Gastroesophageal sphincter (tissue), 4 donors: ENCODE results near the gene MEG3. TPM values are rescaled to one million over a fixed set of nuclear protein-coding genes. Genes with fewer than 3 reads are reported as not detected.

ENCODE experiments used
- ATAC-seq: fragments of 150-250 bp; one replicate; pipeline ENCODE4 v1.9.1; 2016; ENCODE audit warnings: mild to moderate bottlenecking, moderate library complexity
- H3K27ac ChIP-seq, 4 donors: fragments of 200-600 bp; sonication (generic) in 3 of 4; 1 replicate in 3 of 4; 2 replicates in 1 of 4; pipeline ENCODE4 v1.5.1; 2016 to 2019
- H3K27me3 ChIP-seq: fragments of 200-600 bp; sonication (generic); one replicate; pipeline ENCODE4 v1.5.1; 2019
- H3K36me3 ChIP-seq, 2 donors: fragments of 200-600 bp; sonication (generic); one replicate each; pipeline ENCODE4 v1.5.1; 2019; ENCODE audit warnings: control low read depth in 1 of 2
- H3K4me1 ChIP-seq, 3 donors: fragments of 200-600 bp; sonication (generic); 1 replicate in 2 of 3; 2 replicates in 1 of 3; pipeline ENCODE4 v1.5.1; 2016 to 2019; ENCODE audit warnings: control low read depth in 2 of 3
- H3K4me3 ChIP-seq, 2 donors: fragments of 200-600 bp; sonication (generic); one replicate each; pipeline ENCODE4 v1.5.1; 2019; ENCODE audit warnings: mild to moderate bottlenecking in 1 of 2, moderate library complexity in 1 of 2
- H3K9me3 ChIP-seq, 3 donors: fragments of 200-600 bp; sonication (generic); one replicate each; pipeline ENCODE4 v1.5.1; 2017 to 2019; ENCODE audit warnings: control low read depth in 2 of 3
- EP300 ChIP-seq: sonication (generic); formaldehyde crosslinking; IDR thresholded peaks from one replicate; pipeline ENCODE4 v1.6.1; 2017; ENCODE audit warnings: antibody characterized with exemption, mild to moderate bottlenecking
- POLR2A ChIP-seq, 2 donors: fragments of 450-650 bp; IDR thresholded peaks; one replicate each; pipeline ENCODE4 v1.6.1; 2017; ENCODE audit warnings: antibody characterized with exemption in 2 of 2, mild to moderate bottlenecking in 2 of 2, moderate library complexity in 1 of 2
- POLR2AphosphoS5 ChIP-seq: sonication (generic); formaldehyde crosslinking; IDR thresholded peaks from one replicate; pipeline ENCODE4 v1.6.1; 2017; ENCODE audit warnings: antibody characterized with exemption
- WGBS, 2 donors: methylation state at CpG; one replicate each; pipeline ENCODE4 v1.1.5; 2018; ENCODE audit warnings: low coverage in 1 of 2; 5-methylcytosine and 5-hydroxymethylcytosine counted together
- total RNA-seq, 4 donors: library from RNA; depleted of rRNA; stranded (reverse); fragments of >200 nt; gene quantifications; one replicate each; pipeline ENCODE4 v1.1.0, GENCODE V29; 2016
- TF ChIP-seq, protein P1 (sequence below), 4 experiments: fragments of 200-600 bp in 2 of 4; fragments of 450-650 bp in 2 of 4; sonication (generic) in 1 of 4; IDR thresholded peaks; one replicate each; pipeline ENCODE4 v1.5.1; 2017 to 2019; ENCODE audit warnings: antibody characterized with exemption in 4 of 4, mild to moderate bottlenecking in 2 of 4, moderate library complexity in 2 of 4

MEG3 gene
- total RNA-seq, 4 donors from 2014 or later = 7.5 to 59.0 (median 36.7) TPM

DNA sequence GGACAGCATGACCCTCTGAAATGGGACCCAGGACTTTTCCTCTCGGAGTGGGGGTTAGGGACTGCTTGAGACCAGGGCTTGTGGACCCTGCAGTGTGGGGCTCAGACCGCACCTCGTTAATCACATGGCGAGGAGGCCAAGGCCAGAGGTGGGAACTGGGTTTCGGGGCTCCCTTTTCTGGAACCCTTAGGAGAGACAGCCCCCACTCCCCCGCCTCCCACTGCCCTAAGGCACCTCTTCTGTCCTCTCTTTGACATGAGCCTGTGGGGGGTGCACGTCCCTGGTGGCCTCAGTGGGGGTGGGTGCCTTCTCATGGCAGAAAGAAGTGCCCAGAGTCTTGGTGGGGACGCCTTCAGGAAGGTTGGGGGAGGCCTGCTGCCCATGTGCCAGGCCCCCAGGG is 53.3 kb downstream of the MEG3 start:
- Histone ChIP-seq H3K4me3 (no peak overlapping the region), H3K4me1 (no peaks in the 10 kb centered on the region), H3K27ac (no peak overlapping the region), H3K9me3 (no peaks in the 10 kb centered on the region), H3K27me3 (peaks cover 51% of the 10 kb centered on the region), H3K36me3 (no peaks in the 10 kb centered on the region)
- no peak for TF ChIP-seq POLR2AphosphoS5
- TF ChIP-seq, protein P1, sequence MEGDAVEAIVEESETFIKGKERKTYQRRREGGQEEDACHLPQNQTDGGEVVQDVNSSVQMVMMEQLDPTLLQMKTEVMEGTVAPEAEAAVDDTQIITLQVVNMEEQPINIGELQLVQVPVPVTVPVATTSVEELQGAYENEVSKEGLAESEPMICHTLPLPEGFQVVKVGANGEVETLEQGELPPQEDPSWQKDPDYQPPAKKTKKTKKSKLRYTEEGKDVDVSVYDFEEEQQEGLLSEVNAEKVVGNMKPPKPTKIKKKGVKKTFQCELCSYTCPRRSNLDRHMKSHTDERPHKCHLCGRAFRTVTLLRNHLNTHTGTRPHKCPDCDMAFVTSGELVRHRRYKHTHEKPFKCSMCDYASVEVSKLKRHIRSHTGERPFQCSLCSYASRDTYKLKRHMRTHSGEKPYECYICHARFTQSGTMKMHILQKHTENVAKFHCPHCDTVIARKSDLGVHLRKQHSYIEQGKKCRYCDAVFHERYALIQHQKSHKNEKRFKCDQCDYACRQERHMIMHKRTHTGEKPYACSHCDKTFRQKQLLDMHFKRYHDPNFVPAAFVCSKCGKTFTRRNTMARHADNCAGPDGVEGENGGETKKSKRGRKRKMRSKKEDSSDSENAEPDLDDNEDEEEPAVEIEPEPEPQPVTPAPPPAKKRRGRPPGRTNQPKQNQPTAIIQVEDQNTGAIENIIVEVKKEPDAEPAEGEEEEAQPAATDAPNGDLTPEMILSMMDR (IDR thresholded peaks at IDR 0.05) = no peak
- TF ChIP-seq EP300 = no peak
- no peak for TF ChIP-seq POLR2A (IDR thresholded peaks at IDR 0.05)
- no CpG with 5 or more reads among the region's 8 CpGs for WGBS, 2 donors
- ATAC-seq = no peak

DNA sequence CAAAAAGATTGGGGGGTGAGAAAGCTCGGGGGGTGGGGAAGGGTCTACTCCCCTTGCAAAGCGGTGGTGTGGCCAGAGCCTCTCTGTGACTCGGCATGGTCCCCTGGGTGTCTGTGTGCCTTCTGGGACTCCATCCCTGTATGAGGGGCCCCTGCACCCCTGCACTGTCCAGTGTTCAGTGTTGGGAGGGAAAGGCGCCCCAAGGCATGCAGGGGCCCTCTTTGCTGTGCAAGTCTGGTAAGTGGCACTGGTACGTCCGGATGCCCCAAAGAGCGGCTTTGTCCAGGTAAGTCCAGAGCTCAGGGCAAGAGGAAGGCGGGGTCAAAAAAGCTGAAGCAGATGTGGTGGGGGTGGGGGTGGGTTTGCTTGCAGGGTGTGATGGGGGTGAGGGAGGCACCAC is 53.9 kb downstream of the MEG3 start:
- no peak for TF ChIP-seq POLR2A (IDR thresholded peaks at IDR 0.05)
- no peak for TF ChIP-seq POLR2AphosphoS5
- TF ChIP-seq, protein P1 (IDR thresholded peaks at IDR 0.05) = no peak
- no peak for TF ChIP-seq EP300
- WGBS, 2 donors = no CpG with 5 or more reads among the region's 8 CpGs
- Histone ChIP-seq H3K4me1 (no peaks in the 10 kb centered on the region), H3K9me3 (no peaks in the 10 kb centered on the region), H3K27ac (no peak overlapping the region), H3K27me3 (peaks cover 46% of the 10 kb centered on the region), H3K4me3 (no peak overlapping the region), H3K36me3 (no peaks in the 10 kb centered on the region)
- ATAC-seq = no peak

DNA sequence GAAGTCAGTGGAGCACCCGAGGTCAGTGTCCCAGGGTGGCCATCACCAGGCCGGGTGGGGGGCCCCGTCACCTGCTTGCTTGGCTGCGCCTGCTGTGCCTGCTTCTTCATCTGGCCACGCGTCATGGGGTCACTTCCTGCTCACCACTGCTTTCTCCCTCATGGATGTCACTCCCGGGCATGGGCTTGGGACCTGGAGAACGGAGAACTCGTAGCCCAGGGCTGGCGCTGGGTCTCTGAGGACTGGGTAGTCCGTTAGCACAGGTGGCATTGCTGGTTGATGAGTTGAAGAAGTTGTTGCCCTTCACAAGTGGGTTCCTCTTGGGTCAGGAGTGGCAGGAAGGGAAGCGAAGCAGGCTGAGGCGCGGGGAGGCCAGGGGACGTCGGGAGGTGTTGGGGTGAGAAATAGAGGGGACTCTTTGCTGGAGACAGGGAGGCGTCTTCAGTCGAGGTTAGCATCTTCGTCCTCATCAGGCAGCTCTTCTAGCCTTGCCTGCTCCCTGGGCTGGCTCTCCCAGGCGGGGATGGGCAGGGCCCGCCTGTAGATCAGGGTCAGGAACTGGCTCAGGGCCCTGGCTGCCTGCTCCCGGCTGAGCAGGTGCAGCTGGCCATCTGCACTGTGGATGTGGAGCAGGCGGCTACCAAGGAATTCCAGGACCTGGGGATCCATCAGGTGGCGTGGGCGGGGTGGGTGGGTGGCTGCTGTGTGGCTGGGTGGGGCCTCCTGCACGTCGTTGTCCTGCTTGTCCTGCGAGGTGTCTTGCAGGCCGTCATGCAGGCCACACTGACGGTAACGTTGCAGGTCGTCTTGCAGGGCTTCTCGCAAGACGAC is 54.6 kb downstream of the MEG3 start:
- H3K36me3 ChIP-seq = no peaks in the 10 kb centered on the region
- H3K27ac ChIP-seq = no peak overlapping the region
- 91% methylated on average over 10 of the region's 34 CpGs; no CpG with 5 or more reads in 1 of the 2 donors for WGBS, 2 donors
- peaks cover 39% of the 10 kb centered on the region for H3K27me3 ChIP-seq
- TF ChIP-seq POLR2A (IDR thresholded peaks at IDR 0.05) = no peak
- no peak for TF ChIP-seq POLR2AphosphoS5
- no peak for TF ChIP-seq EP300
- TF ChIP-seq, protein P1 (IDR thresholded peaks at IDR 0.05) = no peak
- H3K9me3 ChIP-seq = no peaks in the 10 kb centered on the region
- H3K4me1 ChIP-seq = no peaks in the 10 kb centered on the region
- H3K4me3 ChIP-seq = no peak overlapping the region
- ATAC-seq = no peak

DNA sequence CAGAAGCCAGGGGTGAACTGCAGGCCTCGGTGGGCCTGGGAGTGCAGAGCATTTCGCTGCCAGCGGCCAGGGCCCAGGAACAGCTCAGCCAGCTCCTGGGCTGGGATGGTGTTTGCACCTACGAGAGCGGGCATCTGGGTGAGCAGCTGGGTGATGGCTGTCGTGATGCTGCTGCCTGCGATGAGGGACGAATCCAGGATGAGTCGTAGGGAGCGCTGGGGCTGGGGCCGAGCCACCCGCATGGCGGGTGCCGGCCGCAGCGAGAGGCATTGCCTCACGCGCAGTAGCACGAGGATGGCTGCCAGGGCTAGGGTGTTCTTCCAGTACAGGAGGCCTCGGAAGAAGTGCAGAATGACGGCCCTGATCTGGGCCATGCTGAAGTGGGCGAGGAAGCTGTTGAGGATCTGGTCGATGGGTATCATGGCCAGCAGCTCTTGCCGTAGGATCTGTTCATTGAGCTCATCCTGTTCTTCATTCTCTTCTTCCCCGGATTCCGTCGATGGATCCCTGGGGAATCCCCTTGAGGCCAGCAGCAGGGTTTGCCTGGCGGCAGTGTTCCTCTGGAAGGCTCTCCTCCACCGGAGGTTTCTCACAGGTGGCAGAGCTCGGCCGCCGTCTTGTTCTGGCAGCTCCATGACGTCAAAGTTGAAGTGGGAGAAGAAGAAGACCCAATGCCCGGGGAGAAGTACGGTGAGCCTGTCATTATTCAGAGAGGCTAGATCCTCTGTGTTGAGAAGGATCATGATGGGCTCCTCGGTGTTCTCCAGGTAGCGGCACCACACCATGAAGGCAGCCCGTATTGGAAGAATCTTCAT is 55.5 kb downstream of the MEG3 start:
- Histone ChIP-seq H3K9me3 (no peaks in the 10 kb centered on the region), H3K27me3 (peaks cover 30% of the 10 kb centered on the region), H3K4me3 (no peak overlapping the region), H3K4me1 (no peaks in the 10 kb centered on the region), H3K36me3 (no peaks in the 10 kb centered on the region), H3K27ac (no peak overlapping the region)
- WGBS, 2 donors = 100% methylated on average over 1 of the region's 38 CpGs; no CpG with 5 or more reads in 1 of the 2 donors
- no peak for ATAC-seq
- TF ChIP-seq EP300 (no peak), POLR2A (IDR thresholded peaks at IDR 0.05) (no peak), POLR2AphosphoS5 (no peak)
- TF ChIP-seq, protein P1 (IDR thresholded peaks at IDR 0.05) = no peak
